NK-92 treated with Interleukin-12 subunit alpha and Interleukin-12 subunit beta, amount 100 ng/mL, for 24 hours (cell line): ENCODE data around the gene GRM7.

Experiments
- DNase-seq: peaks from one replicate; lab custom pipeline; 2025; lab: John Stamatoyannopoulos, UW

The GRM7 gene

DNA sequence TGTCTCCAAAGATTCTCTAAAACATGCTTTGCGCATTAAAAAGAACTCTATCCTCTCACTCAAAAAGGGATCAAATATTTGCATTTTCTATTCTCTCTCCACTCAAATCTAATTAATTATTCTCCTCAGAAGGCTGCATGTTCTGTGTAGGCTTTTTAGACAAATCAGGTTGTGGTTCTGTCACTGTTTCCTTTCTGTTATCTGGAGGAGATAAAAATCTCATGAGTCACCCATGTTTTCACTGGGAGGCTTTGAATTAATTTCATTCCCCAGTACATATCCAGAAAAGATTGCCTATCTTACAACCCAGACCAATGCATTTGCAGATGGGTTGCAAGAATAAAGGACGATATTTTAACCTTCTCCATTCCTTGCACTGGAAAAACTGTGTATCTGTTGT lies 446.5 kb downstream of the GRM7 start:
- DNase-seq, result no peak

DNA sequence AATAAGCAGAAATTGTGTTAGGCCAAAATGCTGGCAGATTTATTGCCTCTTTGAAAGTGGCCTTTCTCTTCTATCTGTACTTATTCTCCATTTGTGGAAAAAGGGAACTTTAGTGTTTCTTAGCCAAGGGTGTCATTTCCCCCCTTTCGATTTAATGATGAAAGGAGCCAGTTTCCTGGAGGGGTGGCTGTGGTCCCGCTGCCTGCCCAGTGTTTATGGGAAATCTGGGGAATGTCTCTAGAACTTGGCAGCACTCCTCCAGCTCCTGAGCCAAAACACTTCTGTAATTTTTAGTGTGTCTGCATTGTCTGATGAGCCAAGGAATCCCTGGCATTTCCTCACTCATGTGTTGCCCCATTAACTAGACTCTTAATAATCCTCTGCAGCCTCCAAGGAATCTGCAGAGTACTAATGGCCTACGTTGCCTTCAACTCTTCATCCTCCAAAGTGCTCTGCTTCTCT lies 448.8 kb downstream of the GRM7 start:
- no peak for DNase-seq

GRCh38 chr3:7315037-7315436 lies 454.1 kb downstream of the GRM7 start:
- no peak for DNase-seq

DNA sequence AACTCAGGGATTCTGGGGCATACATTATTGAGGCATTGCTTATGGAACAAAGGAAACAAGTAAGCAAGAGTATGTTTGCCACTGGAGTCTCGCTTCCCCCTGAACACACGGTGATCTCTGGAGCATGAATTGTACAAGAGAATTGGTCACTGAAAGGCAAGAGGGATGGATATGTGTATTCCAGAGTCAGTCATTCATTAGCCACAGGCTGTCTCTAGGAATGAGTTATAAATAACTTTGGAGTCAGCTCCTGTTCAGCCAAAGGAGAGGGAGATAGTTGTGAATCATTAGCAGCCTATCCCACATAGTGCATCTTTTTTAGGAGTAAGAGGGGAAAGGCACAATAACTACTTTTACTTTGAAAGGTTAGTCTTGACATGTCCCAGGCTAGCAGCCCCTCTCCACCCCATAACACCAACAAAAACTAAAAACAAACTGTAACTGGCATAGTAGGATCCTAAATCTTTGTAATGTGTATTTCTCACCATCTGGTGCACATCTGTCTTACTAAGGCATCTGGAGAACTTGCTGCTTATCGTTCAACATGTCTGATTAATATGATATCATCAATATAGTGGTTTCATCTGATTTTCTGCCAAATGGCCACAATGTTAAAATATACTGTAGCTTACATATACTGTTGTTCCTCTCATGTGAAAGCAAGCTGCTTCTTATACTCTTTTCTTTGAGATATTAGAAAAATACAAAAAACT lies 462.2 kb downstream of the GRM7 start:
- DNase-seq, result no peak

DNA sequence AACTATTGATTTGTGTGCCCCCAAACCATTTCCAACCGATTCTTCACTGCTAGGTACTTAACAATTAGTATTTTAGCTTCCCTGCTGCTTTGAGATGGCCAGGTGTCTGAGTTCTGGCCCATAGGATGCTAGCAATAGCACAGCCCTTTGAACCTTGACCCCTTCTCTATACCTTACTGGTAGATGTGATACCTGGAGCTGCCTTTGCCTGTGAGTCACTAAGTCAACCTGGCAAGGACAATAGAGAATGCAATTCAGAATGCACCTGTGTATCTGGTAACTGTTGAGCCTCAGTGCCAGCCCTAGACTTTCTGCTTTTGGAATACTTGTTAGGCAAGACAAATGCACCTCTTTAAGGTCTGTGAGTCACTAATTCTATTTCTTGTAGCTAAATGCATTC lies 467.4 kb downstream of the GRM7 start:
- no peak for DNase-seq

- no peak for DNase-seq
These were observed 471.8 kb downstream of the GRM7 start for GRCh38 chr3:7332696-7333095.

GRCh38 chr3:7333125-7333524 lies 472.2 kb downstream of the GRM7 start:
- DNase-seq, result no peak

GRCh38 chr3:7340795-7341194 lies 479.9 kb downstream of the GRM7 start:
- no peak for DNase-seq

GRCh38 chr3:7346364-7346763 lies 485.4 kb downstream of the GRM7 start:
- no peak for DNase-seq

DNA sequence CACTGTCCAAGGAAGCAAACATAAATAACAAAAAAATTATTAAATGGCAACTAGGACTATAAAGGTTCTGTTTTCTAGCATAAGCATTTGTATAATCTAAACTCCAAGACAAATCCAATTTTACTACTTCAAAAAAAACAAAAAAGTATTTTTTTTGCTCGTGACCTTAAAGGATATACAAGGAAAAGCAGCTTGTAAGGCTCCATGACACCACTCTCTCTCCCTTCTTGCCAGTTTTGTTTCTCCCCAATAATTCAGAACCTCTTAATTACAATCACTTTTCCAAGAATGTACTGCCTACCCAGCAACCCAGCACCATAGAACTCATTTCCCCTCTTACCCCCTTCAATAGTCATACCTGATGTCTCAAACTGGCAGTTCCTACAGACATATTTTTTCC lies 496.2 kb downstream of the GRM7 start:
- DNase-seq, result no peak

GRCh38 chr3:7367968-7368367 lies 507.1 kb downstream of the GRM7 start:
- DNase-seq, result no peak

- DNase-seq, result no peak
These were observed 507.7 kb downstream of the GRM7 start for GRCh38 chr3:7368597-7368996.

- DNase-seq, result no peak
These were observed 511.0 kb downstream of the GRM7 start for GRCh38 chr3:7371693-7372572.

- no peak for DNase-seq
These were observed 516.2 kb downstream of the GRM7 start for GRCh38 chr3:7377103-7377502.

- no peak for DNase-seq
These were observed 520.8 kb downstream of the GRM7 start for GRCh38 chr3:7381741-7382140.

- no peak for DNase-seq
These were observed 521.5 kb downstream of the GRM7 start for GRCh38 chr3:7382293-7383010.

- DNase-seq, result no peak
These were observed 524.7 kb downstream of the GRM7 start for GRCh38 chr3:7385635-7386034.

DNA sequence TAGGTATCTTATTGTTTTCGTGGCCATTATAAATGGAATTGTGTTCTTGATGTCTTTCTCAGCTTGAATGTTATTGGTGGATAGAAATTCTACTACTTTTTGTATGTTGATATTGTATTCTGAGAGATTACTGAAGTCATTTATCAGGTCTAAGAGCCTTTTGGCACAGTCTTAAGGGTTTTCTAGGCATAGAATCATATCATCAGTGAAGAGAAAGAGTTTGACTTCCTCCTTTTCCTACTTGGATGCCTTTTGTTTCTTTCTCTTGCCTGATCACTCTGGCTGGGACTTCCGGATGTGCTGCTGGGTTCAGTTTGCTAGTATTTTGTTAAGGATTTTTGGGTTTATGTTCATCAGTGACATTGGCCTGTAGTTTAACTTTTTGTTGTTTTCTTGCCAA lies 527.1 kb downstream of the GRM7 start:
- DNase-seq, result no peak

- DNase-seq, result no peak
These were observed 531.3 kb downstream of the GRM7 start for GRCh38 chr3:7392206-7392605.

DNA sequence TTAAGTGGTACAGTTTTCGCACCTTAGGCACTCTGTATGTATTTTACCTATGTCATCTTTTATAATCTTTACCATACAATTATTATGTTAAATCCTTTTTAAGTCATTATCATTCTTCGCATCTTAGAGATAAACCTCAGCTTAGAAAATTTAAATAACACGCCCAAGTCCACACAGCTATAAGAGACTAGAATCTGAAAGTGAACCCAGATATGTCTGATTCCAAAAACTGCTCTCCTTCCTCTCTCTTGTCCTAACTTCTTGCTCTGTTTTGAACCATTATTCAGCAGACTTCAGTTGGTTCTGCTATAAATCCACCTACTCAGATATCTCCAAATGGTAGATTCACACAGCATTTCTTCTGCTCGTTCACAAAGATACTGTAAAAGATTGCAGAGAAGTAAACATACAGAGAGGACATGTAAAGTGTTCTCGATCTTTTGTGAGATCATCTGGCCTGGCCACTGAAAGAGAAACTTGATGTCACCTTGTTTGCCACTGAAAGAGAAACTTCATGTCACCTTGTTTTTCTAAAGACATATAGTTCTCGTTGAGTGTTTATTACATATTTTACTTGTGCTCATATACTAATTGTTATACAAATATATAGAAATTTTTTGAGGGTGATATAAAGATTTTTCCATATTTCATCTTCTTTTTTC lies 533.2 kb downstream of the GRM7 start:
- DNase-seq, result no peak

- DNase-seq, result no peak
These were observed 535.6 kb downstream of the GRM7 start for GRCh38 chr3:7396534-7396933.

GRCh38 chr3:7397097-7397496 lies 536.2 kb downstream of the GRM7 start:
- DNase-seq, result no peak
